Measurements from ENCODE around the gene CUL5. TPM values are rescaled to one million over a fixed set of nuclear protein-coding genes. Genes with fewer than 3 reads are reported as not detected.

Gene CUL5
- total and polyA plus RNA-seq, 2 donors from 2014 or later = 9.4 to 38.9 TPM

DNA sequence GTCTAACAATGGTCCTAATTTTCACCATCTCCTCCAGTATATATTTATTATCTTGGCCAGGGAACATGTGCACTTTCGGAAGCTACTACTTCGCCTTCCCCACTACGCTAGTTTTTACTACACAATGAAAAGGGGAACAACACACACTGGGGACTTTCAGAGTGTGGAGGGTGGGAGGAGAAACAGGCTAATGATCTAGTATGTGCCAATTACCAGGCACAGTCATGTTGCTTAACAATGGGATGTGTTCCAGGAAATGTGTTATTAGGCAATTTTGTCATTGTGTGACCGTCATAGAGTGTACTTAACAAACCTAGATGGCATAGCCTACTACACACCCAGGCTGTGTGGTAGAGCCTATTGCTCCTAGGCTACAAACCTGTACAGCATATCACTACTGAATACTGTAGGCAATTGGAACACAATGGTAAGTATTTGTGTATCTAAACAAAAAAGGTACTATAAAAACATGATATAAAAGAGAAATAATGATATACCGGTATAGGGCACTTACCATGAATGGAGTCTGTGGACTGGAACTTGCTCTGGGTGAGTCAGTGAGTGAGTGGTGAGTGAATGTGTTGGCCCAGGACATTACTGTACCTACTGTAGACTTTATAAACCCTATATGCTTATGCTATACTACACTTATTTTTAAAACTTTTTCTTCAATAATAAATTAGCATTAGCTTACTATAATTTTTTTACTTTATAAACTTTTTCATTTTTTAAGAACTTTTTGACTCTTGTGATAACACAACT, 20.1 kb upstream of the CUL5 start:
- H3K27me3 ChIP-seq (ENCODE audit: control insufficient read depth, insufficient read depth, low read length) = no peaks in the 10 kb centered on the region
- TF ChIP-seq, protein P1, sequence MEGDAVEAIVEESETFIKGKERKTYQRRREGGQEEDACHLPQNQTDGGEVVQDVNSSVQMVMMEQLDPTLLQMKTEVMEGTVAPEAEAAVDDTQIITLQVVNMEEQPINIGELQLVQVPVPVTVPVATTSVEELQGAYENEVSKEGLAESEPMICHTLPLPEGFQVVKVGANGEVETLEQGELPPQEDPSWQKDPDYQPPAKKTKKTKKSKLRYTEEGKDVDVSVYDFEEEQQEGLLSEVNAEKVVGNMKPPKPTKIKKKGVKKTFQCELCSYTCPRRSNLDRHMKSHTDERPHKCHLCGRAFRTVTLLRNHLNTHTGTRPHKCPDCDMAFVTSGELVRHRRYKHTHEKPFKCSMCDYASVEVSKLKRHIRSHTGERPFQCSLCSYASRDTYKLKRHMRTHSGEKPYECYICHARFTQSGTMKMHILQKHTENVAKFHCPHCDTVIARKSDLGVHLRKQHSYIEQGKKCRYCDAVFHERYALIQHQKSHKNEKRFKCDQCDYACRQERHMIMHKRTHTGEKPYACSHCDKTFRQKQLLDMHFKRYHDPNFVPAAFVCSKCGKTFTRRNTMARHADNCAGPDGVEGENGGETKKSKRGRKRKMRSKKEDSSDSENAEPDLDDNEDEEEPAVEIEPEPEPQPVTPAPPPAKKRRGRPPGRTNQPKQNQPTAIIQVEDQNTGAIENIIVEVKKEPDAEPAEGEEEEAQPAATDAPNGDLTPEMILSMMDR (IDR thresholded peaks at IDR 0.05; ENCODE audit: borderline replicate concordance, extremely low read depth, insufficient read depth) = no peak
- H3K9me3 ChIP-seq (ENCODE audit: control insufficient read depth in 2 of 3, insufficient read depth in 1 of 3, low read length in 3 of 3) = no peaks in the 10 kb centered on the region
- intact Hi-C loops (cut with DNase I) = no loop called here
- FAIRE-seq (peak; percentile 98), DNase-seq (no peak)
- no peaks in the 10 kb centered on the region for H3K4me1 ChIP-seq (ENCODE audit: control insufficient read depth in 2 of 3, insufficient read depth in 2 of 3, low read depth in 1 of 3, low read length in 3 of 3)
- H3K9ac ChIP-seq (ENCODE audit: low read length in 3 of 3) = no peak overlapping the region
- H3K4me3 ChIP-seq (ENCODE audit: low read length in 3 of 3) = no peak overlapping the region
- H3K36me3 ChIP-seq (ENCODE audit: control insufficient read depth in 2 of 3, insufficient read depth in 3 of 3, low read length in 3 of 3) = no peaks in the 10 kb centered on the region
- H3K27ac ChIP-seq (ENCODE audit: low read depth in 2 of 2, low read length in 2 of 2) = no peak overlapping the region

DNA sequence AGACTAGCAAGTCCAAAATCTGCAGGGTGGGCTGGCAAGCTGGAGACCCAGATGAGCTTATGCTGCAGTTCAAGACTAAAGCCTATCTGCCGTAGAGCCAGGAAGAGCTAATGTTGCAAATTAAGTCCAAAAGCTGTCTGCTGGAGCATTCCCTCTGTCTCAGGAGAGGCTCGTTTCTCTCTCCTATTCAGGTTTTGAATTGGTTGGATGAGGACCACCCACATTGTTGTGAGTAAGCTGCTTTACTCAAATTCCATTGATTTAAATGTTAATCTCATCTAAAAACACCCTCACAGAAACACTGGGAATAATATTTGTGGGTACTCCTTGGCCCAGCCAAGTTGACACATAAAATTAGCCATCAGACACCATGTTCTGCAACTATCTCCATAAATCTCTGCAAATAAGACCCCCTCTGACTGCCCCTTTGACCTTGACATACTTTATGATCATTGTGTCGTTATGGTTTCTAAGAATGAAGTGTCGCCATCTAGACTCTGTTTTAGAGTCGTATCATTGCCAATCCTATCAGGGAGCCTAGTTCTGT, 16.8 kb upstream of the CUL5 start:
- TF ChIP-seq, protein P1 (IDR thresholded peaks at IDR 0.05; ENCODE audit: borderline replicate concordance, extremely low read depth, insufficient read depth) = no peak
- Histone ChIP-seq H3K4me1 (ENCODE audit: control insufficient read depth in 2 of 3, insufficient read depth in 2 of 3, low read depth in 1 of 3, low read length in 3 of 3) (no peaks in the 10 kb centered on the region), H3K4me3 (ENCODE audit: low read length in 3 of 3) (no peak overlapping the region), H3K27me3 (ENCODE audit: control insufficient read depth, insufficient read depth, low read length) (no peaks in the 10 kb centered on the region), H3K36me3 (ENCODE audit: control insufficient read depth in 2 of 3, insufficient read depth in 3 of 3, low read length in 3 of 3) (no peaks in the 10 kb centered on the region), H3K9me3 (ENCODE audit: control insufficient read depth in 2 of 3, insufficient read depth in 1 of 3, low read length in 3 of 3) (no peaks in the 10 kb centered on the region), H3K9ac (ENCODE audit: low read length in 3 of 3) (no peak overlapping the region), H3K27ac (ENCODE audit: low read depth in 2 of 2, low read length in 2 of 2) (no peak overlapping the region)
- intact Hi-C loops (cut with DNase I) = no loop called here
- FAIRE-seq (no peak), DNase-seq (no peak)

DNA sequence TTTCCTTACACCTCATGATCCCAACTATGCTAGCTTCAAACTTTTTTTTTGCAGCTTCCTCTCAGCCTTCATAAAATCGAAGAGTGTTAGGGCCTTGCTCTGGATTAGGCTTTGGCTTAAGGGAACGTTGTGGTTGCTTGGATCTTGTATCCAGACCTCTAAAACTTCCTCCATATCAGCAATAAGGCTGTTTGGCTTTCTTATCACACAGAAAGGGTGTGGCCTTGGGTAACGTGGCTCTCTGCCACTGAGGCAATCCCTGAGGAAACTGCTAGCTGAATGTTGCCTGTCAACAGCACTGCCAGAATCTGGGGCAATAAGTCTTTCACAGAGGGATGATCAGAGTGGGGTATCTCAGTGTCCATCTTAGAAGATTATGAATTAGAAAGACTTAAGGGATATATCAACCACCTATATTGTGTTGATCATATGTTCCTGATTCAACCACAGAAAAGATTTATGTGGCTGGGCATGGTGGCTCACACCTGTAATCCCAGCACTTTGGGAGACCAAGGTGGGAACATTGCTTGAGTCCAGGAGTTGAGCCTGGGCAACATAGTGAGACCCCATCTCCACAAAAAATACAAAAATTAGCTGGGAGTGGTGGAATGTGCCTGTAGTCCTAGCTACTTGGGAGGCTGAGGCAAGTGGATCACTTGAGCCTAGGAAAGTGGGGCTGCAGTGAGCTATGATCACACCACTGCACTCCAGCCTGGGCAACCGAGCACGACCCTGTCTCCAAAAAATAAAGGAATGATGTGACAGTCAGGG, 12.5 kb upstream of the CUL5 start:
- Histone ChIP-seq H3K4me3 (ENCODE audit: low read length in 3 of 3) (no peak overlapping the region), H3K27me3 (ENCODE audit: control insufficient read depth, insufficient read depth, low read length) (no peaks in the 10 kb centered on the region), H3K4me1 (ENCODE audit: control insufficient read depth in 2 of 3, insufficient read depth in 2 of 3, low read depth in 1 of 3, low read length in 3 of 3) (no peaks in the 10 kb centered on the region), H3K27ac (ENCODE audit: low read depth in 2 of 2, low read length in 2 of 2) (no peak overlapping the region), H3K9ac (ENCODE audit: low read length in 3 of 3) (no peak overlapping the region), H3K36me3 (ENCODE audit: control insufficient read depth in 2 of 3, insufficient read depth in 3 of 3, low read length in 3 of 3) (no peaks in the 10 kb centered on the region), H3K9me3 (ENCODE audit: control insufficient read depth in 2 of 3, insufficient read depth in 1 of 3, low read length in 3 of 3) (no peaks in the 10 kb centered on the region)
- TF ChIP-seq, protein P1 (IDR thresholded peaks at IDR 0.05; ENCODE audit: borderline replicate concordance, extremely low read depth, insufficient read depth) = no peak
- intact Hi-C loops (cut with DNase I) = no loop called here
- DNase-seq (no peak), FAIRE-seq (no peak)

All from kidney (tissue), 14 donors.